ENCODE measurements around the gene STAC.
"Not testable (repeated sequence)": the region's sequence is repeated elsewhere in the genome, so short reads cannot be mapped to it uniquely, and the experiment has no call there.

STAC gene

DNA sequence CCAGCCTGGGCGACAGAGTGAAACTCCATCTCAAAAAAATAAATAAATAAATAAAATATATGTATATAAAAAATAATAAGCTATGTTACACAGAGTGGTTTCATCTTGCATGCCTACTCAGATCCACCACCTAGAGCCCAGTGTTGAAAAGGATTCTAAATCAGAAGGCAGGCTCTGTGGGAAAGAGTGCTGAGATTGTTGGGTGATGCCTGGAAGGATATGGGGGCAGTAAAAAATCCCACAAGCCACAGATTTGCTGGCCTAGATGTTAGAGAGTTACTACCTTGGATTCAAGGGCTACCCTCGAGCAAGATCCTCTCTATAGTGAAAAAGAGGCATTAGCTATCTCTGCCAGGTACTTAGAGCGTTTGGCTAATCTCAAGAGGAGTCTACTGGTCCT lies 144.3 kb downstream of the STAC start:
- no peak for DNase-seq

DNA sequence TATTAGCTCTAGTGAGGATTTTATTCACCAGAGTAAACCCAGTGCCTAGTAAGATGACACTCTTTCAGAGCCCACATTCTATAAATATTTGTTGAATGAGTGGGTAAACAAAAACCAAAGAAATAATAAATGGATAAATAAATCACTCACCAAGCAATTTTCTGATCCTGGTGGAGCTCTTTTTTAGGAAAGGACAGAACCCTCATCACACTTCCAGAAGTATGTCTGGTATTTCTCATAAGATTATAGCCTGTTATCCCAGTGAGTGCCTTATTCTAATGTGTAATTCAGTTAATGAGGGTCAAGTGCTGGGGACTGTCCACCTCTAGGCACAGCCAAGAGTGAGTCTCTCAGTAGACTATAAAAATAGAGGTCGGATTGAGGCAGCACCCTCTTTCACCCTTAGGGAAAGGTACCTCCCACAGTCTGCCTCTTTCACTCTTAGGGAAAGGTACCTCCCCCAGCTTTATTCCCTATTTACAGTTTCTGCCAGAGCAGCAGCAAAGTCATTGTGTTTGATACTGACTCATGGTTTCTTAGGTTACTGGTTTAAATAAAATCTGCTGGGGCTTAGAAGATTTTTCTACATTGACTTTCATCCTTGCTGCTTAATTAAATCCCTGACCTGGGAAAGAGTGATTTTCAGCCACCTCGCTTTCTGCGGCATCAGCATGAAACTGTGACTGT lies 145.0 kb downstream of the STAC start:
- no peak for DNase-seq

DNA sequence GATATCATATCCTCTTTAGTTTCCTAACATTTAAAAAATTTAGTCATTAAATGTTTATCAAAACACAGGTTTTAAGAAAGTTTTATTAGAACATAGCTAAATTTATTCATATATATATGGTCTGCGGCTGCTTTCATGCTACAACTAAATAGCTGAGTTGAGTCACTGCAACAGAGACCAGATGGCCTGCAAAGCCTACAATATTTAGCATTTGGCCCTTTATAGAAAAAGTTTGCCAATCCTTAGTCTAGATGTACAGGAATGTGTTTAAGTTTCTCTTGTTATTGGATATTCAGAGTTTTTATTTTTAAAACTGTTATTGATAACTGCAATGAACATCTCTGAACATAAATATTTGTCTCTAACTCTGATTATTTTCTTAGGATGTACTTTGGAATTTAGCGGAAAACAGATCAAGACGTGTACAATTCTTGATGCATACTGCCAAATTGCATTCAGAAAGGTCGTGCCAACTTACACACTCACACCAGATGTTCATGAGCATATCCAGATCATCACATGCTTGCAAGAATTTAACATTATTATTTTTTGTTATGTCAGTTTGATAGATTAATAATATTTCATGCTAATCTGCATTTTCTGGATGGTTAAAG lies 157.9 kb downstream of the STAC start:
- DNase-seq, result no peak

DNA sequence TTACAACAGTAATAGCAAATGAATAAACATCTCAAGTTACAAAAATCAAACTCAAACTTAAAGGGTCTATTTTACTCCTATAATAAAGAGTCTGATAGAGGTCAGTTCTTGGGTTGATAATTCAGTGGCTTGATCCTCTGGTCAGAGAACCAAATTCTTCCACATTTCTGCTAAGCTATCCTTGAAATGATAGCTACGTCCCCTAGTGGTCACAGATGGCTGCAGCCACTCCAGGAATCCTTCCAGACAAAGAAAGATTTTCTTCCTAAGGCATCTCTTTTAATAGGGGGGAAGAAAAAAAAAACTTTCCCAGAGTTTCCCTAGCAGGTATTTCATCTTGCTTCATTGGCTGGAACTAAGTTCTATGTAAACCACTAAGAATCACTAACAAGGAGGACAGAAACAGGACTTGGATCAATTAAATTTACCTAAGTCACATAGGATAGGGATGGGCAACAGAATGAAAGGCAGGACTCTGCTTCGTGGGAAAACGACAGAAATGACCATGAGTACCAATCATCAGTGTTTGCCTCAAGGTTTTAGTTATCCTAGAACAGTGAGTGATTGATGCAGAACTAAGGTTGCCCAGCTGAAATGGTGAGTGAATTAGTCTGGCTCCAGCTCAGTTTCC lies 160.7 kb downstream of the STAC start:
- DNase-seq, result no peak

DNA sequence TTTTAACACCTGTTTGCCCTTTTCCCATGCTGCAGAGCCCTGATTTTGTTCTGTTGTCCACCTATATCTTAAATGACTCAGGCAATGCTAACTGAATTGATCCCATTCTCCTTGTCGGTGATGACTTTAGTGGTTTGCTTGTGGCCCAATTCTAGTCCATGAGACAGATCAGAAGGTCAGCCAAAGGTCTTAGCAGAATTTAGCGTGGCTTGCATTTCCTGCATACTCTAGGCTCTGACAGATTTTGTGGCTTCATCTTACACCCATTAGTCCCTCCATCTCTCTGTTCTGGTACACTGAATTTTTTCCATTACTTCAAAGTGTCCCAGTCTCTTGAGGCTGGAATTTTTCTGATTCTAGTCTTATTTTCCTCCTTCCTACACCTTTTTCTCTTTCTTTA lies 161.9 kb downstream of the STAC start:
- no peak for DNase-seq

DNA sequence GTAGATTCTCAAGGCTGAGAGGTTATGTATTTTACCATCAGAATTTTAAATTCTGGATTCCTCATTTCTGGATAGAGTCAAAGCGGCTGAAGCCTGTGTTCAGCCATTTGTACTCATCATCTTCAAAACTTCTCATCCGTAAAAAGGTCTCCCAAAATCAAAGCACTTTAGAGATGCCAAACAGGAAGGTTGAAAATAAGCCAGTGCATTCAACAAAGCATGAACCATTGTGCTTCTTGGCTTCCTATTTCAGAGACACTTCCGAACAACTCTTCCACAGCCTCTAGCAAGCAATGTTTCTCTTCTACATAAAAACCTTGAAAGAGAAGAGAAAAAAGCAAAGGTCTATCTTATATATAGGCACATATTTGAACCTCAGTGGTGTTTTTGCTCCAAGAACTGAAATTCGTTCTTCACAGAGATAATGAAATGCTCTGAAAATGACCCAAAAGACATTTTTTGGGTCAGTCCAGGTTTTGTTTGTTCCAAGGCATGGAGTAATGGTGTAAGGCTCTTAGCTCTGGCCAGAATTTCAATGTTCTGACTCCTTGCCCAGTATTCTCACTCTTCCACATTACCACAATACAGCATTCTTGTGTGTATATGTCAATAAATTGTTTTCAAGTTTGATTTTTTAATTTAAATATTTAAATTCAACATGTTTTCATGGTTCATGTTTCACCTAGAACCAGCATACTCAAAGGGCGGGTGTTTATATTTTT lies 163.1 kb downstream of the STAC start:
- no peak for DNase-seq

DNA sequence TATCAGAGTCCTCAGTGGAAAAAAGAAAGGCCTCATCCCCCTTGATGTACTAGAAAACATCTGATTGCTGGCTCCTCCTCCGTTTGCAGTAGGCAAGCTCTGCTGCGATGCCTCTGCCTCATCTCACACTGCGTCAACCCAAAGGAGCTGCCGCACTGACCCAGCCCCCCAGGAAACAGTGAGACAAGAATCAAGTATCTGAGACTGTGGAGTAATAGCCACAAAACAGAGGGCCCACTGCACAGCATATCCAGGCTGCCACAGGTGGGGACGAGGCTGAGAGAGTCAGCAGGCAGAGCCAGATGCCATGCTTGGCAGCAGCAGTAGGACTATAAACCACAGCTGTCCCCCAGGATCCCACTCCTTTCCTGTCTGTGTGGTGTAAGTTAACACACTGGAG lies 165.9 kb downstream of the STAC start:
- DNase-seq, result no peak

DNA sequence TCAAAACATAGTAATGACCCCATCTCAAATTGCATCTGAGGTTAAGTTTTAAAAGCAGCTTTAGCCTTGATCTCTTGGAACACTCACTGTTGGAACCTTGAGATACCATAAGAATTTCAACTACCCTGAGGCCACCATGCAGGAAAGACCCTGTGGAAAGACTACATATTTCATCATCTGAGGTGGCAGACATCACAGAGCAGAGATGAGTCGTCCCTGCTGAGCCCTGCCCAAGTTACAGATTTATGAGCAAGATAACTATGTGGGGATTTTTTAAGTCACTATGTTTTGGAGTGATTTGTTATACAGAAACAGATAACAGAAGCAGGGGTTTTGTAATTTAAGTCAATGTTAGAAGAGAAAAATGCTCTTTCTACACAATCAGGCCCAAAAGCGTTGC lies 168.4 kb downstream of the STAC start:
- DNase-seq, result no peak

DNA sequence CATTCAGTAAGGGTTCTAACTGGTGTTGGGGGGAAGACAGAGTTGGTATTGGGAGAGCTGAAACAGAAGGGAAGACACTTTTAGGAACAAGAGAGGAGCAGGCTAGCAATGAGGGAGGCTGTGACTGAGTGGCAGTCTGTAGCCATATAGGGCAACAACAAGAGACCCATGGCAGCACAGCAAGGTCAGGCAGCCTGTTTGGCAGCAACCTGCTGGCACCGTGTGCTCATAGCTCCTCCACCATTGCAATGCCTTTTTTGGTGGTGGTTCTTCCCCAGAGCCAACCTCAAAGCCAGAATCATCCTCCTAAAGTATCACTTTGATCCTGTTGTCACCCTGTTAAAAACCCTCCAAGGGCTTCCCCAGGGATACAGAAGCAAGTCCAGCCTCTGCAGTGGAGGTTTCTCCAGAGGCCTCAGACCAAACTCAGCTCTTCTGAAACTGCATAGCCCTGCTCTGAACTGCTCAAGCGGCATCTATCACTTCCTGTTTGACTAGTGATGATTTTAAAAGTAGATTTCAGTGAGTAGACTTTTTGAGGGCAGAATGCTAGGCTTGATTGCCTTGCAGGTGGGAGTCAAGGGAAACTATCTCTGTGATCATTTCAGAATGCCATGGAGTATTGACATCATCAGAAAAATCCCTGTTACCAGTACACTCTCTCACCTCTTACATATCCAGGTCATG lies 176.9 kb downstream of the STAC start:
- DNase-seq, result no peak

DNA sequence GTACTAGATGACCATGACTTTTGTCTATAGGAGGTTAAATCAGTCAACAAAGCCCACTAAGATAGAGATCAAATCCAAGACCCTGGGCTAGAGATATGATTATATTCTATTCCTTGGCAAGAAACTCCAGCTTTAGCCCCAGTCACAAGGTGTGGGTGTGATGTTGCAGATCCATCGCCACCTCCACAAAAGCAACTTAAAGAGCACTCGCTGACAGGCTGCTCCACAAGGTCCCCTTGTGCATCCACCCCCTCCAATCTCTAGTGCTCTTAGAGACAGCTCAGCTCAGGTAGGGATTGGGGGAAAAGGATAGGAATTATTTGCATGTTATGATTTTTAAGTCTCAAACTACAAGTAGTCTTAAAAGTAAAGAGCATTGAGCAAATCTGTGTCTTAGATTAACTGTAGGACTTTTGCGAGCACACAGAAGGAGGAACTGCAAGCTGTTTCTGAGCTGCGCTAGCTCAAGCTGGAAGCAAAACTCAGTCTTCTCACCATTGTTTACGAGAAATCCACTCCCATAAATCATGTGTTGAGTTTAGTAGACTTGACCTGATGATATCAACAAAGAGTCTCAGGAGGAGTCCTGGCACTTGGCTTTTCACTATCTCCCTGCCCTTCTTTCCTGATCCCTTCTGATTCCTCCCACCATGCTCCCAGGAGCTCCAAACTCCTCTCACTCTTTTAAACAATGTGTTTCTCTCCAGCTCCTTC lies 177.6 kb downstream of the STAC start:
- DNase-seq, result no peak

DNA sequence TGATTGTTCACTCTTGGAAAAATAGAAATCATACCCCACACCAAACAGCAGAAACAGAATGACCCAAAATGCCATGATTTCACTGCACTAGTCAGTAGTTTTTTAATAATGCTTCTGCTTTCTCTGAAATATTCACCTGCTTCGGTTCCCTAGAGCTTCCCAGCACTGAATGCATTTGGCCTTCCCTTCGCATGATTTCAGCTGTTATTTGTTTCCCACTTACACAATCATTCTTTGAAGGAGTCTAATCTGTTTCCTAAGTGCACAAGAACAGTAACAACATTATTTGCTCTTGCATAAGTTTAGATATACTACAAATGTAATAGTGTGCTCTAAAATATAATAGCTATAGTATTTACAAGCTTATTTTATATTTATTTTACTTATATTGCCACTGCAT lies 178.7 kb downstream of the STAC start:
- DNase-seq, result no peak

DNA sequence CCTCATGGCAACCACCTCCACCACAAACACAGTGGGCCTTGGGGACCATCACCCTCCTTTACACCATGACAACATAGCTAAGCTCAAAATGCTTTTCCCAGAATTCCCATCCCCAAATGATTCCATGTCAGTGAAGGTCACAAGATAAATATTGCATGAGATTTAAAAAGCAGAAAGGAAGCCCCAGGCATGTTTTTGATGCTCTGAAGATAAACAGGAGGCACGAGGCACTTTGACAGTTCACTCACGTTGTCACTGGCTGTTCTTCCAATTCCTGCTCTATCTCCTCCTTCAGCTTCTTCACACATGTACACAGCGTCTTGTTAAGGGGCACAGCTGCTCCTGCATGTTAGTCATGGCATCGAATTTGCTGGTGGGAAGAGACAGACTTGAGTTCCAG lies 180.4 kb downstream of the STAC start:
- DNase-seq, result no peak

DNA sequence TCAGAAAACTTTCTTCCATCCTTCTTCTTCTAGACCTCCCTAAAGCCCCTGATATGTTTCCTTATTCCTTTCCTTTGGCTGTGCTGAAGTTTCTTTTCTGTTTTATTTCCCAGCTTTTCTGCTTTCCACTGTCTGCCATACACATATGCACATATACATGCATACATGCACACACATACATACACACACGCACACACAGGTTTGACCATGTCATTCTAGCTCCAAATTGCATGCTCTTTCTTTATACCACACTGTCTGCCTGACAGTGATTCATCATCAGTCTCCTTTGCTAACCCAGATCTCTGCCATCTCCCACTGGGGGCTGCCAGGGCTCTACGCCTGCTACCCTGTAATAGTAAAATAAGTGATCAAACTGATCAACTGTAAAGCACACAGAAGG lies 181.3 kb downstream of the STAC start:
- no peak for DNase-seq

DNA sequence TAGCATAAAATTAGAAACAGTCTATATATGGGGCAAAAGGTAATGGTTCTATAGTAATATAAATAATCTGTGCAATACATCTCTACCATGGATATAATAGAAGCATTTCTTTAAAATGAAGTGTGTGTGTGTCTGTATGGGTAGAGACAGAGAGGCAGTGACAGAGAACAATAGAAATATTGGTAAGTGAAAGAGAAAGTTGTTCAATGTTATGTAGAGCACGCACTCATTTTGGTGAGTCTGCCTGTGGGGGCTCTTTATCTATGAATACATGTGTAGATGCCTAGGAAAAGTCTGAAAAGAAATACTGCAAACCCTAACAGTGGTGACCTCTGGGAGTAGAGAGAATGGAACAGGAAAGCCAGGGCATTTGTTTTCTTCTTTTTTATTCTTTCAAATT lies 182.6 kb downstream of the STAC start:
- no peak for DNase-seq

DNA sequence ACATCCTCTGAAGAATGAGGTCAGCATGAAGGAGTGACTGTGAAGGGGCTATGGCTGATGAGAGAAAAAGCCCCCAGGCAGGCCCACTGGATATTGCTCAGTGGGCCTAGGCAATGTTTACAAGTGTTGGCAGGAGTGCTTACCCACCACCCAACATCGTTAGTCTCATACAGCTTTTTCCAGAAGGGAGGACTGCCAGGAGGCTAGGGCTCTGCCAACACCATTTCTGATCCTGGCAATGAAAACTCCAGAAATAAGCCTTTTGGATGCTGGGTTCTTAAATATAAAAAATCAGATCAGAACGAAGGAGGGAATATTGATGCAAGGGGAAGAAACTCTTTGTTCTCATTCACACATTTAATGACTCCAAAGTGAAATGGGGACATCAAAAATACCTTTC lies 194.9 kb downstream of the STAC start:
- DNase-seq, result no peak

DNA sequence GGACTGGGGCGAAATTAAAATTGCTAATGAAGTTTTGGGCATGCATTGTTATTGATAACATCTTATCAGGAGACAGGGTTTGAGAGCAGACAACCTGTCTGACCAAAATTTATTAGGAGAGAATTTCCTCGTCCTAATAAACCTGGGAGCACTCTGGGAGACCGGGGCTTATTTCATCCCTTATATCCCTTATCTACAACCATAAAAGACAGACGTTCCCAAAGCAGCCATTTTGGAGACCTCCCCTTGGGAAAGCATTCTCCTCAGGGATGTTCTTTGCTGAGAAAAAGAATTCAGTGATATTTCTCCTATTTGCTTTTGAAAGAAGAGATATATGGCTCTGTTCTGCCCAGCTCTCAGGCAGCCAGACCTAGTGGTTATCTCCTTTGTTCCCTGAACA lies 198.1 kb downstream of the STAC start:
- DNase-seq, result not testable (repeated sequence)

DNA sequence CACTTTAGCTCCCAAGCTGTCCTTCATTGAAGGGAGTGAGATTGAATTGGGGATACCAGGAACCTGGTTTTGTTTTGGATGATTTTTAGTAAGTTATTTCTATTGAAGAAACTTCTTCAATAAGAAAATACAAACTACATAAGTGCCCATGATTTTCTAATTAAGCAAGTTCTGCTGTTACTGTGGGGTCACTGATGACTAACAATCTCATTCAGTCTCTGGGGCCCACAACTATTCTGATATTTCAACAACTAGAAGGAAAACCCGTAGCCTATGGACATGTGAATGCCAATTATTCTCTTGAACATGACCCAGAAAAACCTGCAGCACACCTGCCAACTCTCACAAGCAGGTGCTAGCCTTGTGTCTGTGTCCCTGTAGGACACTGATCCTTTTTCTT lies 199.4 kb downstream of the STAC start:
- no peak for DNase-seq

DNA sequence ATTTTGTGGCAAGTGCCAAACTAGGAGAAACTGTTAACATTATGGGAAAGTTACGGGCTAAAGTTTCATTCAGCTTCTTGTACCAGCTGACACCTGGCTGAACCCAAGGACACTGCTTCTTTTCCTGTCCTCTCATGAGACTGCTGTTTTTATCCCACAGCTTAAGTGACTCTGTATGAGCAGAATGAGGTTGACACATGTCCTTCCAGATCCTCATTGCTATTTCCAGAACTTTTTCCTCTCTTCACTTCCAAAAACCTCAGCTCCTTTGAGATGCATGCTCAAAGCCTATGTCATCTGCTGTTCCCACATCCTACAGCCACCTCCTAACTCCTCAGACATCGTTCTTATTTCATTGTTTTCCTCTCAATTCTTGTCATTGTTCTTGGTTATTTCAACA lies 200.4 kb downstream of the STAC start:
- DNase-seq, result no peak

DNA sequence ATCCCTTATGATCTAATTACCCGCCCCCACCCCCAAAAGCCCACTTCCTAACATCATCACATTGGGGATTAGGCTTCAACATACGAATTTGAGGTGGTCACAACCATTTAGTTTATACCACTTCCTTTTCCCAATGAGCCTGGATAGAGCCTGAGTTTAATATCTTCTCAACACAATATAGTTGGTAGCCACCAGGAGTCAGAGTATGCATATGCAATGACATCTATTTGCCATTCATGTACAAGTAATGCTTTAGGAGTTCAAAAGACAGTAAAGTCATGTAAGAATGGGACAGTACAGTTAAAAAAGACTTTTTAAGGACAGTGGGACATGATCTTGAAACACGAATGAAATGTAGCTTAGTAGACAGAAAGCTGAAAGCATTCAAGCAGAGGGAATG lies 211.7 kb downstream of the STAC start:
- no peak for DNase-seq

DNA sequence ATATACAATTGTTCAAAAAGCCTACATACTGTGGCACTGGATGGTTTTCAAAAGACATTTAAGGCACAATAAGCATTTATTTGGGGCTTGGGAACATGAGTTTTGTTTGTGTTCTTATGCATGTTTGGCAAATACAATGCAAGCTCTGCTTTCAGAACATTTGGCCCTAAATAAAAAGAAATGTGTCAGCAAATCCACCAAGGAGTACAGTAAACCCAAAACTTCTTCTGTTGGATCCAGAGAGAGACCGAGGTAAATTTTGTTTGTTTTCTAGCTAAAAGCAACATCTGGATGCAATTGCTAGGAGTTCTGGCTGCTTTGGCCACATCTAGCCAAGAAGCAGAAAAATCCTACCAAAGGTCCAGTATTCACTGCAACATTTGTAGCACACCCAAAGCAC lies 215.2 kb downstream of the STAC start:
- DNase-seq, result no peak

DNA sequence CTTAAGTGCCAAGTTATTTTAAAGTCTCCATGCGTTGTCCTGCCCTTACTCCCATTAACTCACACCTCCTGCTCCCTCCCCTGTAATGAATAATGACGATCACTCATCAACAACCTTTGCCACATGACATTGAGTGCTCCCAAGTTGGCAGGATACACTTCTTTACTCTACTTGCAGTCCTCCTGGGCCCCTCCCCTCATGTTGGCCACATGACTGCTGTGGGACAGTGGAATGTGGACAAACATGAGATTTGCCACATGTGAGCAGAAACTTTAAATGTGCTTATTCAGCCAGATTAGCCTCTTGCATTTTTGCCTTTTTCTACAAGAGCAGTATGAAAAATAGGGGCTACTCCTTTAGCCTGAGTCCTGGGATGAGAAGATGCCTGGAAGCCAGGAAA lies 216.1 kb downstream of the STAC start:
- DNase-seq, result no peak

DNA sequence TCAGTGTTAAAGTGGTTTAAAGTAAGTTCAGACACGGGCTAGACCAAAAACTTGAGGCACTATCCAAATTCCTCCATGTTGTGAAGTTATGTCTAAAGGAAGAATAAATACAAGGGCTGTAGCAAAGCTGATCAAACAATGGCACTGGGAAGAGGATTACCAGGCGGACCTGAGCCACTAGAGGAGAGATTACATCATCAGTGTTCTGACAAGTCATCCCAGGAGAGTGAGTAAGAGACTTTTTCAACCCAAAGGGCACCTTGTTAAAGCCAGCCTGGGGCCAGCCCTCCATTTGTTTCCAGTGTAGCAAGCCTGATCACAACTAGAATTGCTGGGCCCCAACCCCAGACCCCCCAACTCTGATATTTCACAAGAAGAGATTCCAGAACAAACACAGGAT lies 217.1 kb downstream of the STAC start:
- DNase-seq, result no peak
